ENCODE measurements around the gene ACSF3. TPM values are rescaled to one million over a fixed set of nuclear protein-coding genes. Genes with fewer than 3 reads are reported as not detected.
"Not testable (repeated sequence)": the region's sequence is repeated elsewhere in the genome, so short reads cannot be mapped to it uniquely, and the experiment has no call there.

The ACSF3 gene
- total RNA-seq, 1 donor from 2014 or later = 22.5 TPM

DNA sequence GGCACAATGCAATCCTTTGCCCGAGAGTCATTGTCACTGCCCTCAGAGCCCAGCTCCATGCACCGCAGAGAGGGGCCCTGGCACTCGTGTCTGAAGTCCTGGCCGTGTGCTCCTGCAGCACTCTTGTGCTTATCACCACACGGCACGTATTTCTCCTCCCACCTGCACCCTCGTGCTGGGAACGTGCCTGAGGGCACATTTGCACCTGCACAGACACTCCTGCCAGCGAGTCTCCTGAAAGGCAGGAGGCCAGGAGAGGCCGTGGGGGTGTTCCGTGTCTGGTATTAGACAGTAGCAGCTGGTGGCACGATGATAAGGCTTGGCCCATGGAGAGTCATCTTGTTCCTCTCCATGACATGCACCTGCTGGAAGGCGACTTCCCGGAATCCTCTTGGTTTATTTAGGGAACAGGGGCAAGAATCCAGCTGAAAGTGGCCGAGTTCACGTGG is 3.4 kb upstream of the ACSF3 start:
- ATAC-seq (no peak), DNase-seq (no peak)
- intact Hi-C loops (cut with micrococcal nuclease) = no loop called here

DNA sequence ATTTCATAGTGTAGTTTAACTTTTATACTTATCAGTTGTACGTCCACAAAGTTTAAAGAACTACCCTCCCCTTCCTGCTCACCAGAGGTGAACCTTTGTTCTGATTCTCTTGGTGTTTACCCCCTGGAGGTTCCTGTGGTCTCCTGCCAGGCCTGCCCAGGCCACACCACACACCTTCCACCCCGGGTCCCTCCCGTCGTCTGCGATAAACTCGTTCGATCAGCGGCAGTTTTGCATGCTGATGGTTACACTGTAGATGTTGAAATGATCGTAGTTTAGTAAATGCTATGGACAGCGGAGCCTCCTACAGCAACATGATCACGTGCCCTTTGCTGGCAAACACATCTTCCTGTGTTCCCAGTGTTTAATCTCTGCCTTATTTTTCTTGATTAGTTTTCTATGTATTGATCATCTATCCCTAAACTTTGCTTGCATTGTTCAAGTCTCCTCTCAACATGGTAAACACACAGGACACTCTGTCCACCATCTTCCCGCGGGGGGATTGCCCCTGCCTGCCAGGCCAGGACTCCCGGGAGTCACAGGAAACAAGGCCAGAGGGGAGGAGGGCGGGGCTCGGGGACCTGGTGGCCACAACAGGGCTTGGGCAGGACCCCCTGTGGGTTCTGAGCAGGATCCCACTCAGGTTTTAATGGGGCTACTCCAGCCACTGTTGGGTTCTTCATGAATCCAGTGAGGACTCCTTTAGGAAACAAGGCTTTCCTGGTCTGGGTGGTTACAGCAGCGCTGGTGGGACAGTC is 2.8 kb upstream of the ACSF3 start:
- no peak for ATAC-seq

DNA sequence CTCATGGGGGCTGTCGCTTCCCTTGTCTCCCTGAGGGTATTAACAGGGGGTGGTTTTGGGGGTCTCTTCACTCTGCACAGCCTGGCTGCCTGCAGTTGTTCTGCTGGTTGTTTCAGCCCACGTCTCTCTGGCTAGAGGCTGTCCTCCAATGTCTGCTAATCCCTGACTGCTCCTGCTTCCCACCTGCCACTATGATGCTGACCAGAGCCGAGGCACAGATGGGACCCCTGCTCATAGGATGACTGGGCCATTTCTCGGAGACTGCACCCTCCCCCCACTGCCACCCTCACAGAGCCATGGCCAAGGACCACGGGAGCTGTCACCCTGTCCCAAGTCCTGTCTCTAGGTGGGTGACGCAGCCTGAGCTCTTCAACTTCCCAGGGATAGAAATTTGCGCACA is 1.6 kb upstream of the ACSF3 start:
- ATAC-seq = no peak
- intact Hi-C loops (cut with micrococcal nuclease) = no loop called here
- DNase-seq = no peak

More for the DNA sequence above, 2.8 kb upstream of the ACSF3 start:
- DNase-seq = no peak
- intact Hi-C loops (cut with micrococcal nuclease) = no loop called here

DNA sequence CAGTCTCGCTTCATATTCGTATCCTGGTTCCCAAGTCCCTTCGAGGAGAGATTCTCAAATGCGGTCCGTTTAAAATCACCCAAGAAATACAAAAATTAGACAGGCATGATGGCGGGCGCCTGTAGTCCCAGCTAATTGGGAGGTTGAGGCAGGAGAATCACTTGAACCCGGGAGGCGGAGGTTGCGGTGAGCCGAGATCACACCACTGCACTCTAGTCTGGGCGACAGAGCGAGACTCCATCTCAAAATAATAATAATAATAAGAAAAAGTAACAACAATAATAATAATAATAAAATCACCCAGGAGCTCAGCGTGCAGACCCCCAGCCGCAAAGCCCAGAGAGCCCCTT is 425 bp upstream of the ACSF3 start:
- intact Hi-C loops (cut with micrococcal nuclease); DNase-seq; ATAC-seq: not testable (repeated sequence)

DNA sequence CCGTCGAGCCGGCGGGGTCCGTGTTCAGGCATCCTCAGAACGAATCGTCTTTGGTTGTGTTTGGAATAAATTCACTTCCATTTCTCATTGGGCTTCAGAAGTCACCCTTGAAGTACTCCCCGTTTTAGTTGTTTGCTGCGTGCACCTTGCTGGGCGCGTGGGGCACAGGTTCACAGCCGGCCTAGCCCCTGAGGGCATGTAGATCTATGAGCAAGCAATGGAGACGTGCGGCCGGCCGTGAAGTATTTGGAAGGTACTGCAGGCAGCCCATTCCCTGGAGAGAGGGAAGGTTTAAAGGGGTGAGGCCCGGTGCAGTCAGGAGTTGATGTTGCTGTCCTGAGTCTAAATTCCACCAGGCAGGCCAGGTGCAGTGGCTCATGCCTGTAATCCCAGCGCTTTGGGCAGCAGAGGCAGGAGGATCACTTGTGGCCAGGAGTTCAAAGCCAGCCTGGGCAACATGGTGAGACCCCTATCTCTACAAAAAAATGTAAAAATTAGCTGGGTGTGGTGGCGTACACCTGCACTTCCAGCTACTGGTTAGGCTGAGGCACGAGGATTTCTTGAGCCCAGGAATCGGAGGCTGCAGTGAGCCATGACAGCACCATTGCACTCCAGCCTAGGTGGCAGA is 714 bp downstream of the ACSF3 start:
- DNase-seq (peak; percentile 29), ATAC-seq (no peak)
- intact Hi-C loops (cut with micrococcal nuclease) = no loop called here

DNA sequence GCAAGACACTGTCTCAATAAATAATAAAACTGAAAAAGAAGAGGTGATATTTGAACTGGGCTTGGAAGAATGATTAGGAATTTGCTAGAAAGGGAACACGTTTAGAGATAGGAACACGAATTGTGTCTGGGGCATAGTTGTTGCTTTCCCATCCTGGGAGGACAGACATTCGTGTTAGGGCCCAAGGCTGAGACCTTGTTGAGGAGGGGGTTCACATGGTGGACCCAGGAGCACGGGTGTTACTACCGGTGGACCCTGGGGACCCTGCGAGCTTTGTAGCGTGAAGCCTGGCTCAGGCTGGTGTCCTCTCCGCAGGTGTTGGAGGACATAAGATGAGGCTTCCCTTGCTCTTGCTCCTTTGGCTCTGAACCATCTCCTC is 1.2 kb downstream of the ACSF3 start:
- DNase-seq = no peak
- ATAC-seq = no peak
- intact Hi-C loops (cut with micrococcal nuclease) = no loop called here

DNA sequence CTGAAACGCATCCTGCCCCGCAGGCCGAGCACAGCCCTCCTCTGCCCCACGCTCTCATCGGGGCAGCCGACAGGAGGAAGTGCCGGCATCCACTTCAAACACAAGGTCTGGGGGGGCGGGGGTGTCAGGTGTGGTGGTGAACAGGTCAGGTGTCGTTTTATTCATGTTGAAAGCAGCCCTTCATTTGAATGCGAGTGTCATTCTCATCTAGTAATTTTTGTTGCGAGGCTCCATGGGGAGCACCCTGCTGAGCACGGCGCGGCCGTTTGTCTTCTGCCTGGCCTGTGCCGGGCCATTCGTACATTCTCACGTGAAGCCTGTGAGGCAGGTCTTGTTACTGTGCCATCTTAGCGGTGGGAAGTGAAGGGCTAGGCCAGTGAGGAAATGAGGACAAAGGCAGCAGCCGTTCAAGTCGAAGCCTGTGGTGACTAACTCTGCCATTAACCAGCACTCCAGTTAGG is 1.9 kb downstream of the ACSF3 start:
- no peak for DNase-seq
- ATAC-seq = no peak
- intact Hi-C loops (cut with micrococcal nuclease) = no loop called here

DNA sequence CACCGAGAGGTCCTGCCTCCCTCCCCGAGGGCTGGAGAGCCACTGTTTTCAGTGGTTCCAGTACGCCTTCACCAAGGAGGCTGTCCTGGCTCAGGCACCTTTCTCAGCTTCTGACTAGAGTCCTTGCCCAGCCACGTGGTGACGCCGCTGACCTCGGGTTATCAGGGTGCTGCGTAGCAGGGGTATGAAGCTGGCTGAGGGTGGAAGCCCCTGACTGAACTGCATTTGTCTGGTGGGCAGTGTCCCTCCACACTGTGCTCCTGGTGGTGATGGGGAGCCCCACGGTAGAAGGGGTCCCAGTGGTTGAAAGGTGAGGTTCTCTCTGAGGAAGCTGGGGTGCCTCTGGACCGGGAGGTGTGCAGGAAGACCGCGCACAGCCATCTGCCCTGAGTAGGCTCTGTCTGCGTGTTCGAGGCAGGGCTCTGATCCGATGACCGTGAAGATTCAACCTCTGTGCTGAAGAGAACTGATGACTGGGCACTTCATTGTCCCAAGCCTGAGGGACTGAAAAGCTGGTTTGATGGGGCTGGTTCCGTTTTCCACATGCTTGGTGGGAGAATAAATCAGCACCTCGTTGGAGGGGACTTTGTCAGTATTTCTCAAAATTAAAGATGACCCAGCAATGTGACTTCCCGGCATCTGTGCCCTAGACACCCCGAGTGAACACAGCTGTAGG is 2.5 kb downstream of the ACSF3 start:
- DNase-seq (no peak), ATAC-seq (no peak)
- intact Hi-C loops (cut with micrococcal nuclease) = no loop called here

DNA sequence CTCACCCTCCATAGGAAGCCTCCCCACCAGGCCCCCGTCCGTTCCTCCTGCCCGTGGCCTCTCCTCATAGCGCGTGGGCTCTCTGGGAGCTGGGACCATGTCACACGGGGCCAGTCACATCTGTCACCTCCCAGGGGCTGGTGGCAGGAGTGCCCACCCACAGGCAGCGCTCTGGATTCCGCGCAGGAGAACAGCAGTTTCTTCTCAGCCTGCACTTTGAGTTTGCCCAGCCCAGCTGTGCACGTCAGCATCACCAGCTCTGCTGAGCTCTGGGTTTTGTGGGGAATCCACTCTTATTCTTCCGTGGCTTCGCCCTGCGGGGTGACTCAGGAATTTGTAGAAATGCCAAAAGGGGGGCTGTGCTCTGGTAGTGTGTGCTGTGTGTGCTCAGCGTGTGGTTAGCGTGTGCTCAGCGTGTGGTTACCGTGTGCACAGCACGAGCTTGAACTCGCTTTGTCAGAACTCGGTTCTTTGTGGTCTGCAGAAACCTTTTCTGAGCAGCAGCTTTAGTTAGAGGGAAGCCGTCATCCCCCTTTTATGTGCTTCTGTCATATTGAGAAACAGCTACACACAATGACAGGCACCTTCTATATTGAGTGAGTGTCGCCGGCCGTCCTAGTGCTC is 3.2 kb downstream of the ACSF3 start:
- intact Hi-C loops (cut with micrococcal nuclease) = no loop called here
- DNase-seq (no peak), ATAC-seq (no peak)

DNA sequence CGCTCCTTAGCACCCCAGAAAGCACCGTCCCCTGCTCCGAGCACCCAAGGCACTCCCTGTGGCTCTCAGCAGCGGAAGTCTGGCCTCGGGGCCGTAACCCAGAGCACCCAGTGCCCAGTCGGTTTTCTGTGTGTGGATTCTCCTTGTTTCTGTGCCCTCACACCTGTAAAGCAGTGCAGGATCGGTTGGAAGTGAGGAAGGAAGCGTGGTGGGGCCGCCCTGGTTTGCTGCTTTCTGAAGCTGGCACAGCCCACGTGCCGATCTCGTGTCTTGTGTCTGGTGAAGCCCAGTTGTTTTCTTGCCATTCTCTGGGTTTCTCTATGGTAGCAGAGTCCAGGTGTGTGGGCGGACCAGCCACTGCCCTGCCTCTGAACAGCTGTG is 3.7 kb downstream of the ACSF3 start:
- intact Hi-C loops (cut with micrococcal nuclease) = no loop called here
- DNase-seq (no peak), ATAC-seq (no peak)

DNA sequence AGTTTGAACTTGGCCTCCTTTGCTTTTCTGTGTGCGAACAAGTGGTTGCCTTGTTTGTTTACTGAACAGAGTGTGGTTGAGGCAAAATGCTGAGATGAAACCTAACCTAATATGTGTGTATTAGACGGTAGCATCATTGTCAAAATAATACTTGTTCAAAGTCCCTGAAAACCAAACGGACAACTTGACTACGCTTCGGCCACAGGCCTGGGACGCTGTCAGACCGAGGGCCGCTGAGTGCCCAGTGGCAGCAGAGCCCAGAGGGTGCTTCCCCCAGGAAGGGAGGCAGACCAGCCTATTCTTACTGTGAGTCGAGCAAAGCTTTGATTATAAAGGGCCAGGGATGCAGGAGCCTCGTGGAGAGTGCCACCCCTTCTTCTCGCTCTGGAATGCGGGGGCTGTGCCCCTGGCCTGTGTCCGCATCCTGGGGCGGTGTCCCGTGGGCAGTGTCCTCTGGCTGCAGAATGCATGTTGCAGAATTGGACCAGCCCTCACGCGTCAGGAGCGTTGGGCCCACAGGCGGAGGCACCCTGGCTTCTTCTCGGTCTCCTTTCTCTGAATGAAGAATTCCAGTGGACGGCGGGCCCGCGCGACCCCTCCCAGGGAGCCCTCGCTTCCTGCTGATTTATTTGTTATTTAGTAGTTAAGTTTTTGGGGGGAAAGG is 5.2 kb downstream of the ACSF3 start:
- DNase-seq = no peak
- intact Hi-C loops (cut with micrococcal nuclease) = no loop called here
- no peak for ATAC-seq

DNA sequence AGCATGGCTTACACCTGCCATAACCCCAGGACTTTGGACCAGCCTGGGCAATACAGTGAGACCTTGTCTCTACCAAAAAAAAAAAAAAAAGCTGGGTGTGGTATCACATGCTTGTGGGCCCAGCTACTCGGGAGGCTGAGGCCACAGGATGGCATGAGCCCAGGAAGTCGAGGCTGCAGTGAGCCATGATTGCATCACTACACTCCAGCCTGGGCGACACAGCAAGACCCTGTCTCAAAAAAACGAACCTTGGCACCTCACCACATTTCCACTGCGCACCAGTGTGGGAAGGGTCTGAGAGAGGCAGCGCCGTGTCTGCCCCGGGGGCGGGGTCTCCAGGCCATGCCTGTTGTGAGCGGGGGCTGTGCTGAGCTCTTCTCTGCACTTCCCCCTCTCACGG is 6.3 kb downstream of the ACSF3 start:
- DNase-seq = no peak
- no peak for ATAC-seq
- intact Hi-C loops (cut with micrococcal nuclease) = no loop called here

DNA sequence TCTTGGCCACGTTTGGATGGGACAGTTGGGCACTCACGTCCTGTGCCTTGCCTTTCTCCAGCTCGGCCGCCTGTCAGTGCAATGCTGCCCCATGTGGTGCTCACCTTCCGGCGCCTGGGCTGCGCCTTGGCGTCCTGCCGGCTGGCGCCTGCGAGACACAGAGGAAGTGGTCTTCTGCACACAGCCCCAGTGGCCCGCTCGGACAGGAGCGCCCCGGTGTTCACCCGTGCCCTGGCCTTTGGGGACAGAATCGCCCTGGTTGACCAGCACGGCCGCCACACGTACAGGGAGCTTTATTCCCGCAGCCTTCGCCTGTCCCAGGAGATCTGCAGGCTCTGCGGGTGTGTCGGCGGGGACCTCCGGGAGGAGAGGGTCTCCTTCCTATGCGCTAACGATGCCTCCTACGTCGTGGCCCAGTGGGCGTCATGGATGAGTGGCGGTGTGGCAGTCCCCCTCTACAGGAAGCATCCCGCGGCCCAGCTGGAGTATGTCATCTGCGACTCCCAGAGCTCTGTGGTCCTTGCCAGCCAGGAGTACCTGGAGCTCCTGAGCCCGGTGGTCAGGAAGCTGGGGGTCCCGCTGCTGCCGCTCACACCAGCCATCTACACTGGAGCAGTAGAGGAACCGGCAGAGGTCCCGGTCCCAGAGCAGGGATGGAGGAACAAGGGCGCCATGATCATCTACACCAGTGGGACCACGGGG is 7.1 kb downstream of the ACSF3 start:
- DNase-seq (no peak), ATAC-seq (no peak)
- intact Hi-C loops (cut with micrococcal nuclease) = no loop called here

DNA sequence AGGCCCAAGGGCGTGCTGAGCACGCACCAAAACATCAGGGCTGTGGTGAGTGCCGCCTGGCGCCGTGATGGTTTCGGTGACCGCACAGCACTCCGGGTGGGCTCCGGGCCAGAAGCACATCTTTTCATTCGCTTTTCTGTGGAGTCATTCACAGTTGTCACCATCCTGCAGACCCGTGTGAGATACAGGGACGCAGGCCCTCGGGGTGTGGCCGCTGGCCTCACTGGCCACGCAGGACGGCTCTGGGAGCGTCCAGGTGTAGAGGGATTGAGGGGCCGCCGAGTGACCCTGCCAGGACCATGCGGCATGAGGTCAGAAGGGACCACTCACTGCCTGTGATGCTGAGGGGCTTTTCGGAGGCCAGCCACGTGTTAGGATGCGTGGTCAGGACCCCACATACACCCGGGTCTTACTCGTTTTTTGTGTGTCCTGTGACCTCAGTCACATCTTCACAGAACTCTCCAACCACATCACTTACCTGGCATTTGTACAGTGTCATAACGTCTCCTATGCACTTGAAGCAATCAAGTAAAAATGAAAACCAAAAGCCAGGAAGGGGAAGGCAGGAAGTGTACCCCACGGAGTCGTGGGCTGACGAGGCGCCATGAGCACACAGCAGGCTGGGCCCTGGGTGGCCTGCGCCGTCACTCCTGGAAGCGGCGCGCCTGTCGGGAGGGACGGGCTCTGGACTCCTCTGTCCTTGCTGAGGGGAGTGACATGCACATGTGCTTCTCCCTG is 7.8 kb downstream of the ACSF3 start:
- no peak for ATAC-seq
- DNase-seq = no peak
- intact Hi-C loops (cut with micrococcal nuclease) = no loop called here

DNA sequence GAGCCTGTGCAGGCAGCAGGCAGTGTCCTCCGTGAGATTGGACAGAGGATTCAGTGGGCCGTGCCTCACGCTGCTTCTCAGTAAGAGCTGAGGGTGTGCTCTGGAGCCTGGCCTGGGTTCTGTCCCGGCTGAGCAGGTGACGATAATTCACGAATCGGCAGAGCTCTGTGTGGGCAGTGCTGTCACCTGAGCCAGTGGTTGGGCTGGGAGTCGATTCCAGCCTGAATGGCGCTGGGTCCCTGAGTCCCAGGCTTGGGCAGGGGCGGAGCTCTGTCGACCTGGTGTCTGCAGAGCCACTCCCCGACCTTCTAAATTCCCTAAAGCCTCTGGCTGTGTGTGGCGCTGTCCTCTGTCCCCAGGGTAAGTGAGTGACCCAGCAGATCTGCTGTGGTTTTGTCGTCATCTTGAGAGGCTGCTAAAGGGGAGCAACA is 8.4 kb downstream of the ACSF3 start:
- intact Hi-C loops (cut with micrococcal nuclease) = no loop called here
- DNase-seq = no peak

DNA sequence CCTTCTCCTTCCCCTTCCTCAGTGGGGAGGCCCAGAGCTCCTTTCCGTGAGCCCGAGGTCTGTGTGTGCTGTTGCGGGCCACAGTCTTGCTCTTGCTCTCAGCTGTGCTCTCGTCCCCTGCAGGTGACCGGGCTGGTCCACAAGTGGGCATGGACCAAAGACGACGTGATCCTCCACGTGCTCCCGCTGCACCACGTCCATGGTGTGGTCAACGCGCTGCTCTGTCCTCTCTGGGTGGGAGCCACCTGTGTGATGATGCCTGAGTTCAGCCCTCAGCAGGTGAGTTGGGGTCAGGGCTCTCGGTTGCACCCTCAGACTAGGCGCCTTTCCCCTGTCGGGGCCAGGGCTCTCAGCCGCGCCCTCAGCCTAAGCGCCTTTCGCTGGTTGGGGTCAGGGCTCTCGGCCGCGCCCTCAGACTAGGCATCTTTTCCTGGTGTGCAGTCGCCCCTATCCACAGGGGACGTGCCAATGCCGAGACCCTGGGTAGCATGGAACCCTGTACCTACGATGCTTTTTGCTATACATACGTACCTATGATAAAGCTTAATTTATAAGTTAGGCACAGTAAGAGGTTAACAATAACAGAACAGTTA is 8.9 kb downstream of the ACSF3 start:
- peak; percentile 4 for DNase-seq
- intact Hi-C loops (cut with micrococcal nuclease) = no loop called here
- no peak for ATAC-seq

More for the DNA sequence above, 8.4 kb downstream of the ACSF3 start:
- ATAC-seq = no peak

DNA sequence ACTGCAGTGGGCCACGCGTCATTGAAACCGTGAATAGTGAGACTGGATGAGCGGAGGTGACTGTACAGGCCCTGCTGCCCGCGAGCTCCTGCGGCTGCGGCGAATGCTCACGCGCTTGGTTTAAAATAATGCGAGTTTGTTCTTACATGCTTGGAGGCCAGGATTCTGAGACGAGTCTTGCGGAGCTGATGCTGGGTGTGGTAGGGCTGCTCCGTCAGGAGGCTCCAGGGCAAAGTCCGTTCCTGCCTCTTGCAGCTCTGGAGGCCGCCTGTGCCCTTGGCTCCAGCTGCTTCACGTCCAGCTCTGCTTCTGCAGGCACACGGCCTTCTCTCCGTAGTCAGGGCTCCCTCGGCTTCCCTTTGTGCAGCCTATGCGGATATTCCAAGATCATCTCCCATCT is 9.5 kb downstream of the ACSF3 start:
- DNase-seq = peak; percentile 6
- intact Hi-C loops (cut with micrococcal nuclease) = no loop called here

DNA sequence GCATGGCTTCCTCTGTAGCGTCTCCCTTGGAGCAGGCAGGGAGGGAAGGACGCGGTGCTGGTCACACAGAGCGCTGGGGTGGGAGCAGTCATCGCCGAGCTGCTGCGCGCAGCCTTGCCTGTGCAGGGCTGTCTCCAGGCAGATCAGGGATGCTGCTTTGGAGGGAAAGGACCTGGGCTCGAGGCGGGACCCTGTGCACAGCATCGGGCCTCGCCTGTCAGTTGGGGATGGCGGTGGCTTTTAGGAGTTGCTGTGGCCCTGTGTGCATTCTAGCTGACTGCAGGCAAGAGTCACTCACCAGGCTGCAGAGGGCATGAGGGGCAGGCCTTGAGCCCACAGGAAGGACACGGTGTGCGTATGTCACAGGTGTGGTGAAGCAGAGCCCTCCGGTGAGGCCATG is 10.1 kb downstream of the ACSF3 start:
- peak; percentile 8 for DNase-seq
- intact Hi-C loops (cut with micrococcal nuclease) = no loop called here
- no peak for ATAC-seq

More for the DNA sequence above, 9.5 kb downstream of the ACSF3 start:
- ATAC-seq = no peak

Data from left ventricle myocardium superior (tissue), 1 donor.